ENCODE results near the gene DLX4.

- no peak for TF ChIP-seq PATZ1 (CRISPR knock-in tag; IDR thresholded peaks at IDR 0.05; ENCODE audit: borderline replicate concordance)
- TF ChIP-seq POU6F1 (CRISPR knock-in tag; IDR thresholded peaks at IDR 0.05; ENCODE audit: borderline replicate concordance, low read depth) = no peak
- no peak for TF ChIP-seq ZC3H10 (CRISPR knock-in tag; IDR thresholded peaks at IDR 0.05)
- no peak for TF ChIP-seq ZNF8 (CRISPR knock-in tag; IDR thresholded peaks at IDR 0.05)
- TF ChIP-seq ESRRG (CRISPR knock-in tag; IDR thresholded peaks at IDR 0.05) = no peak
- no peak for TF ChIP-seq ARNTL (CRISPR knock-in tag; IDR thresholded peaks at IDR 0.05; ENCODE audit: borderline replicate concordance, low read depth)
- no peak for TF ChIP-seq RARB (CRISPR knock-in tag; IDR thresholded peaks at IDR 0.05)
- no peak for TF ChIP-seq CSRNP3 (CRISPR knock-in tag; IDR thresholded peaks at IDR 0.05)
- no peak for TF ChIP-seq ZFP3 (CRISPR knock-in tag; IDR thresholded peaks at IDR 0.05)
- no peak for TF ChIP-seq TOX (CRISPR knock-in tag; IDR thresholded peaks at IDR 0.05; ENCODE audit: borderline replicate concordance)
These were observed 52.0 kb downstream of the DLX4 start for GRCh38 chr17:50020841-50021599.
